Measurements from ENCODE around the gene SOX10. TPM values are rescaled to one million over a fixed set of nuclear protein-coding genes. Genes with fewer than 3 reads are reported as not detected.

The SOX10 gene
- total and polyA plus RNA-seq, 2 donors (not counting 1 experiment from before 2014, with no cell fraction given), result not detected

- Mint-ChIP-seq H3K27ac (no peak overlapping the region), H3K4me1 (peaks cover 3% of the 10 kb centered on the region), H3K4me3 (no peak overlapping the region), H3K9me3 (ENCODE audit: insufficient read depth) (no peaks in the 10 kb centered on the region), H3K27me3 (no peaks in the 10 kb centered on the region)
- H3K9ac ChIP-seq (ENCODE audit: low read length), result no peak overlapping the region
- DNase-seq (no peak), ATAC-seq (ENCODE audit: low read depth) (no peak)
- no peaks in the 10 kb centered on the region for H3K27me3 ChIP-seq (replicated peaks in 1 of 4; ENCODE audit: control extremely low read depth in 1 of 4, control insufficient read depth in 3 of 4, insufficient read depth in 4 of 4, low read length in 3 of 4)
- H3K4me3 ChIP-seq (ENCODE audit: control extremely low read depth in 1 of 5, extremely low read depth in 1 of 5, insufficient read depth in 1 of 5, low read depth in 2 of 5, low read length in 4 of 5), result no peak overlapping the region
- H3K79me2 ChIP-seq (ENCODE audit: control insufficient read depth, insufficient read depth, low read length), result no peaks in the 10 kb centered on the region
- H3K9me3 ChIP-seq (ENCODE audit: control extremely low read depth in 1 of 3, control insufficient read depth in 2 of 3, insufficient read depth in 1 of 3, low read length in 2 of 3), result no peaks in the 10 kb centered on the region
- H4K20me1 ChIP-seq (ENCODE audit: control insufficient read depth, insufficient read depth, low read length, poor library complexity, severe bottlenecking), result no peaks in the 10 kb centered on the region
- H3K4me2 ChIP-seq (replicated peaks; ENCODE audit: low read depth, low read length, poor library complexity, severe bottlenecking), result no peak overlapping the region
- H3K36me3 ChIP-seq (replicated peaks in 1 of 2; ENCODE audit: control extremely low read depth in 1 of 2, control insufficient read depth in 1 of 2, extremely low read depth in 1 of 2, insufficient read depth in 2 of 2, low read length in 1 of 2), result no peaks in the 10 kb centered on the region
- H3K27ac ChIP-seq (ENCODE audit: low read length in 2 of 2), result no peak overlapping the region
- peaks cover 0 to 5% of the 10 kb centered on the region in 2 donors for H3K4me1 ChIP-seq (ENCODE audit: control insufficient read depth in 2 of 2, insufficient read depth in 2 of 2, low read length in 2 of 2)
- TF ChIP-seq, protein P1, sequence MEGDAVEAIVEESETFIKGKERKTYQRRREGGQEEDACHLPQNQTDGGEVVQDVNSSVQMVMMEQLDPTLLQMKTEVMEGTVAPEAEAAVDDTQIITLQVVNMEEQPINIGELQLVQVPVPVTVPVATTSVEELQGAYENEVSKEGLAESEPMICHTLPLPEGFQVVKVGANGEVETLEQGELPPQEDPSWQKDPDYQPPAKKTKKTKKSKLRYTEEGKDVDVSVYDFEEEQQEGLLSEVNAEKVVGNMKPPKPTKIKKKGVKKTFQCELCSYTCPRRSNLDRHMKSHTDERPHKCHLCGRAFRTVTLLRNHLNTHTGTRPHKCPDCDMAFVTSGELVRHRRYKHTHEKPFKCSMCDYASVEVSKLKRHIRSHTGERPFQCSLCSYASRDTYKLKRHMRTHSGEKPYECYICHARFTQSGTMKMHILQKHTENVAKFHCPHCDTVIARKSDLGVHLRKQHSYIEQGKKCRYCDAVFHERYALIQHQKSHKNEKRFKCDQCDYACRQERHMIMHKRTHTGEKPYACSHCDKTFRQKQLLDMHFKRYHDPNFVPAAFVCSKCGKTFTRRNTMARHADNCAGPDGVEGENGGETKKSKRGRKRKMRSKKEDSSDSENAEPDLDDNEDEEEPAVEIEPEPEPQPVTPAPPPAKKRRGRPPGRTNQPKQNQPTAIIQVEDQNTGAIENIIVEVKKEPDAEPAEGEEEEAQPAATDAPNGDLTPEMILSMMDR (IDR thresholded peaks at IDR 0.05), result no peak
- no peak for TF ChIP-seq EZH2 (IDR thresholded peaks at IDR 0.05; ENCODE audit: borderline replicate concordance, insufficient read depth, low read depth, low read length, poor library complexity, severe bottlenecking)
- 93% methylated on average over 7 of the region's 14 CpGs for WGBS (ENCODE audit: insufficient coverage)
- H2AFZ ChIP-seq (ENCODE audit: insufficient read depth, low read depth, low read length, poor library complexity, severe bottlenecking), result no peak overlapping the region
- intact Hi-C loops (cut with micrococcal nuclease), result no loop called here
- CTCF ChIA-PET, result no interaction called here
- POLR2A ChIA-PET, result no interaction called here
These were observed 5.0 kb upstream of the SOX10 start for GRCh38 chr22:37989146-37990045.

- no peaks in the 10 kb centered on the region for H3K9me3 Mint-ChIP-seq (ENCODE audit: insufficient read depth)
- Histone ChIP-seq H2AFZ (ENCODE audit: insufficient read depth, low read depth, low read length, poor library complexity, severe bottlenecking) (no peak overlapping the region), H3K9ac (ENCODE audit: low read length) (no peak overlapping the region), H3K79me2 (ENCODE audit: control insufficient read depth, insufficient read depth, low read length) (no peaks in the 10 kb centered on the region), H4K20me1 (ENCODE audit: control insufficient read depth, insufficient read depth, low read length, poor library complexity, severe bottlenecking) (no peaks in the 10 kb centered on the region), H3K4me2 (replicated peaks; ENCODE audit: low read depth, low read length, poor library complexity, severe bottlenecking) (no peak overlapping the region), H3K27me3 (replicated peaks in 1 of 4; ENCODE audit: control extremely low read depth in 1 of 4, control insufficient read depth in 3 of 4, insufficient read depth in 4 of 4, low read length in 3 of 4) (no peaks in the 10 kb centered on the region), H3K4me1 (ENCODE audit: control insufficient read depth in 2 of 2, insufficient read depth in 2 of 2, low read length in 2 of 2) (no peaks in the 10 kb centered on the region), H3K36me3 (replicated peaks in 1 of 2; ENCODE audit: control extremely low read depth in 1 of 2, control insufficient read depth in 1 of 2, extremely low read depth in 1 of 2, insufficient read depth in 2 of 2, low read length in 1 of 2) (no peaks in the 10 kb centered on the region), H3K9me3 (ENCODE audit: control extremely low read depth in 1 of 3, control insufficient read depth in 2 of 3, insufficient read depth in 1 of 3, low read length in 2 of 3) (no peaks in the 10 kb centered on the region), H3K4me3 (ENCODE audit: control extremely low read depth in 1 of 5, extremely low read depth in 1 of 5, insufficient read depth in 1 of 5, low read depth in 2 of 5, low read length in 4 of 5) (no peak overlapping the region), H3K27ac (ENCODE audit: low read length in 2 of 2) (no peak overlapping the region)
- POLR2A ChIA-PET, result interaction anchor here (0.7 kb wide), 1 partner anchor 1893 kb away, joined by 6 read pairs; no protein-coding TSS in a partner anchor
- DNase-seq (no peak), ATAC-seq (ENCODE audit: low read depth) (no peak)
- intact Hi-C loops (cut with micrococcal nuclease), result no loop called here
- H3K27ac Mint-ChIP-seq, result no peak overlapping the region
- no peaks in the 10 kb centered on the region for H3K4me1 Mint-ChIP-seq
- TF ChIP-seq EZH2 (IDR thresholded peaks at IDR 0.05; ENCODE audit: borderline replicate concordance, insufficient read depth, low read depth, low read length, poor library complexity, severe bottlenecking), result no peak
- TF ChIP-seq, protein P1 (IDR thresholded peaks at IDR 0.05), result no peak
- 73% methylated on average over 3 of the region's 7 CpGs for WGBS (ENCODE audit: insufficient coverage)
- H3K27me3 Mint-ChIP-seq, result no peaks in the 10 kb centered on the region
- H3K4me3 Mint-ChIP-seq, result no peak overlapping the region
- CTCF ChIA-PET, result interaction anchor here (0.5 kb wide), 1 partner anchor 777 kb away, joined by 3 read pairs; no protein-coding TSS in a partner anchor
These were observed 2.0 kb upstream of the SOX10 start for GRCh38 chr22:37986371-37986770.
